OCI-LY3 (cell line): ENCODE results near the gene PRUNE2.

Experiments
- H2AFZ ChIP-seq: fragments of 200-600, 300-600 bp; shearing (Covaris generic); 2 replicates; pipeline ENCODE4 v1.6.0; 2014; ENCODE audit warnings: antibody characterized with exemption, low read depth, low read length
- H3K27ac ChIP-seq: fragments of 200-600, 300-600 bp; sonication (generic); 2 replicates; pipeline ENCODE4 v1.5.1; 2014; ENCODE audit warnings: mild to moderate bottlenecking, low read length, moderate library complexity, mixed read lengths
- H3K27me3 ChIP-seq: fragments of 200-600, 300-600 bp; sonication (generic); 2 replicates; pipeline ENCODE4 v1.6.1; 2014; ENCODE audit warnings: low read depth, low read length, mixed read lengths
- H3K36me3 ChIP-seq: fragments of 200-600, 300-600 bp; sonication (generic); replicated peaks from 2 replicates; pipeline ENCODE3; 2014; ENCODE audit warnings: low read depth, low read length, mixed read lengths
- H3K4me1 ChIP-seq: fragments of 300-600, 200-600 bp; sonication (generic); 2 replicates; pipeline ENCODE4 v1.6.1; 2014; ENCODE audit warnings: low read length, mixed read lengths
- H3K4me2 ChIP-seq: fragments of 200-600, 300-600 bp; sonication (generic); 2 replicates; pipeline ENCODE4 v1.6.1; 2014; ENCODE audit warnings: low read length, mixed read lengths
- H3K4me3 ChIP-seq: fragments of 300-600, 200-600 bp; sonication (generic); 2 replicates; pipeline ENCODE4 v1.5.1; 2014; ENCODE audit warnings: antibody characterized with exemption, mild to moderate bottlenecking, low read length, moderate library complexity
- H3K79me2 ChIP-seq: fragments of 300-600, 200-600 bp; shearing (Covaris generic); 2 replicates; pipeline ENCODE4 v1.6.1; 2014; ENCODE audit warnings: mild to moderate bottlenecking, low read length, mixed read lengths
- H3K9ac ChIP-seq: fragments of 300-600, 200-600 bp; shearing (Covaris generic); 2 replicates; pipeline ENCODE4 v1.6.0; 2014; ENCODE audit warnings: mild to moderate bottlenecking, low read length, moderate library complexity
- H3K9me3 ChIP-seq: fragments of 200-600, 300-600 bp; shearing (Covaris generic); 2 replicates; pipeline ENCODE4 v1.6.1; 2014; ENCODE audit warnings: low read length, mixed read lengths; ENCODE audit not compliant: insufficient read depth
- H4K20me1 ChIP-seq: fragments of 200-600, 300-600 bp; sonication (generic); 2 replicates; pipeline ENCODE4 v1.6.1; 2016; ENCODE audit warnings: low read length, mixed read lengths; ENCODE audit not compliant: insufficient read depth
- EZH2phosphoT487 ChIP-seq: fragments of 200-600 bp; shearing (Covaris generic); IDR thresholded peaks from 2 replicates; pipeline ENCODE4 v1.6.1; 2018; ENCODE audit warnings: antibody characterized with exemption, mixed run types, low read depth
- TF ChIP-seq, protein P1 (sequence below): fragments of 200-600, 300-600 bp; sonication (generic); IDR thresholded peaks from 2 replicates; pipeline ENCODE4 v1.5.1; 2014; ENCODE audit warnings: antibody characterized with exemption, low read length, low read depth

PRUNE2 gene

DNA sequence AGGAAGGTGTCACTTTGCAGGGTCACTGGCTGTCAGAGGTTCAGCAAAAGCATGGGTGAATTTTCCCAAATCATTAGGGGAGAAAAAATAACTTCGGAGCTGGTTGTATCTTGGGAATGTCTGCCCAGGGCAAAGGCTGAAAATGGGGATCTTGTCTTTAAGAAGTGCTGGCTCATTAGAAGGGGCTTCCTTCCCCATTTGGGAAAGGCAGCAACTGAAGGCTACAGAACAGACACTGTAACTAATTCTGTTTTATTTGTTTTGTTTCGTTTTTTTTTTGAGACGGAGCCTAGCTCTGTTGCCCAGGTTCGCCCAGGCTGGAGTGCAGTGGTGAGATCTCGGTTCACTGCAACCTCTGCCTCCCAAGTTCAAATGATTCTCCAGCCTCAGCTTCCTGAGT is 212.0 kb downstream of the PRUNE2 start:
- Histone ChIP-seq H3K4me2 (no peak overlapping the region), H4K20me1 (no peaks in the 10 kb centered on the region), H2AFZ (no peak overlapping the region), H3K36me3 (no peaks in the 10 kb centered on the region), H3K27ac (no peak overlapping the region), H3K4me3 (no peak overlapping the region), H3K9me3 (no peaks in the 10 kb centered on the region), H3K9ac (no peak overlapping the region), H3K79me2 (no peaks in the 10 kb centered on the region), H3K4me1 (peaks cover 11% of the 10 kb centered on the region), H3K27me3 (peaks cover 42% of the 10 kb centered on the region)
- TF ChIP-seq, protein P1, sequence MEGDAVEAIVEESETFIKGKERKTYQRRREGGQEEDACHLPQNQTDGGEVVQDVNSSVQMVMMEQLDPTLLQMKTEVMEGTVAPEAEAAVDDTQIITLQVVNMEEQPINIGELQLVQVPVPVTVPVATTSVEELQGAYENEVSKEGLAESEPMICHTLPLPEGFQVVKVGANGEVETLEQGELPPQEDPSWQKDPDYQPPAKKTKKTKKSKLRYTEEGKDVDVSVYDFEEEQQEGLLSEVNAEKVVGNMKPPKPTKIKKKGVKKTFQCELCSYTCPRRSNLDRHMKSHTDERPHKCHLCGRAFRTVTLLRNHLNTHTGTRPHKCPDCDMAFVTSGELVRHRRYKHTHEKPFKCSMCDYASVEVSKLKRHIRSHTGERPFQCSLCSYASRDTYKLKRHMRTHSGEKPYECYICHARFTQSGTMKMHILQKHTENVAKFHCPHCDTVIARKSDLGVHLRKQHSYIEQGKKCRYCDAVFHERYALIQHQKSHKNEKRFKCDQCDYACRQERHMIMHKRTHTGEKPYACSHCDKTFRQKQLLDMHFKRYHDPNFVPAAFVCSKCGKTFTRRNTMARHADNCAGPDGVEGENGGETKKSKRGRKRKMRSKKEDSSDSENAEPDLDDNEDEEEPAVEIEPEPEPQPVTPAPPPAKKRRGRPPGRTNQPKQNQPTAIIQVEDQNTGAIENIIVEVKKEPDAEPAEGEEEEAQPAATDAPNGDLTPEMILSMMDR: no peak
- TF ChIP-seq EZH2phosphoT487: no peak

DNA sequence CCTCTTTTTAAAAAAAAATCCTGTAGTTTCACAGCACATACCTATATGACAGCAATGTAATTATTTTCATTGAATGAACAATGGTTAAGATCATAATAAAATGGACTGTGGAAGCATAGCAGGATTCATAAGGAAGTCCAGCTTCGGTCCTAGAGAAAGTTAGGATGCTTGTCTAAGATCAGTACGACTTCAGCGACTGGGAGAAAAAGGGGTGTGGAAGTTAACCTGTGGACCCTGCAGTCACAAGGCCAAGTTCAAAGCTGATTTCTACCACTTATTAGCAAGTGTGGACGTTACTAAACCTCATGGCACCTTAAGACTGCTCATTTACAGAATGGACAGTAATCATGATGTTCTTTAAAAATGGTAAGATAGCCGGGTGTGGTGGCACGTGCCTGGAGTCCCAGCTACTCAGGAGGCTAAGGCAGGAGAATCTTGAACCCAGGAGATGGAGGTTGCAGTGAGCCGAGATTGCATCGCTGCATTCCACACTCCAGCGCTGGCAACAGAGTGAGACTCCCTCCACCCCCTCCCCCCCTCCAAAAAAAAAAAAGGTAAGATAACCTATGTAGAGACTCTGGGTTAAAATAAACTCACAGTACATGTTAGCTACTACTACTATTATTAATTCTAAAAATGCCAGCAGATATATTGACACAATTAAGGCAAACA is 213.3 kb downstream of the PRUNE2 start:
- TF ChIP-seq, protein P1: no peak
- no peak for TF ChIP-seq EZH2phosphoT487
- H3K27ac ChIP-seq: no peak overlapping the region
- H3K9me3 ChIP-seq: no peaks in the 10 kb centered on the region
- peak overlapping the region; percentile 94 for H2AFZ ChIP-seq
- H3K27me3 ChIP-seq: peaks cover 53% of the 10 kb centered on the region
- peaks cover 11% of the 10 kb centered on the region for H3K4me1 ChIP-seq
- H3K4me2 ChIP-seq: peak overlapping the region; percentile 74
- H3K9ac ChIP-seq: peak overlapping the region; percentile 29; the same call in 1 of the 2 replicates
- H3K4me3 ChIP-seq: peak overlapping the region; percentile 82
- H3K79me2 ChIP-seq: no peaks in the 10 kb centered on the region
- H3K36me3 ChIP-seq: no peaks in the 10 kb centered on the region
- no peaks in the 10 kb centered on the region for H4K20me1 ChIP-seq

DNA sequence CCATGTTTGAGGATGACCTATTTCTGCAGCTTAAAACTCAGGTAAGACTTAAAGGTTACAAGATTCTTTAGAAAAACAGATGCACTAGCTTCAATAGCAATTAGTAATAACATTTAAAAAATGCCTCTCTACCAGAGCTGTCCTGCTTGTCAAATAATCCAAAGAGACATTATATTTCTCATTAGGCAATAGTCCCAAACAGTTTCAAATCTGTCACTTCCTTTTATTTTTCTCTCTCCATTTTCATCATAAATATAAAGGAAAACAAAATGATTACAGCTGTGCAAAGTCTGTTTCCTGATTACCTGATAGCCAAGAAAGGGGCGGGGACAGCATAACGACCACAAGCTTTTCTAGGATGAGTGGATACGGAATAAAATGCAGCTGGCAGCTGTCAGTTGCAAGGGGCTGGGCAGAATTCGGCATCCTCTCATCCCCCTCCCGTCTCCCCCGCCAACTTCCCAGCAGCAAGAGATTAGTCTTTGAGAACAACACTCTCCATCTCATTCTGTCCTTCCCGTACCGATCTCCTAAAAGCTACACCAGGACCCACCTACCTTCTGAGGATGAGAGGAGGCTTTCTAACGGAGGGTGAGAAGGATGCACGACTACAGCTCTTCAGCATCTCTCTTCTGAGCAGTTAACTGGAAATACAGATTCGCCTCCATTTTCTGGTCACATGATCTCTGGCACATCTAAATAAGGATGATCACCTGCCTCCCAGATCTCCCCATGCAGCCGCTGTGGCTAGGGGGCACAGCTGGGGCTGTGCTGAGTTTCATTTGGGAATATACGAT is 214.2 kb downstream of the PRUNE2 start:
- H3K36me3 ChIP-seq: no peaks in the 10 kb centered on the region
- peaks cover 56% of the 10 kb centered on the region for H3K27me3 ChIP-seq
- no peaks in the 10 kb centered on the region for H3K9me3 ChIP-seq
- H3K79me2 ChIP-seq: no peaks in the 10 kb centered on the region
- no peak overlapping the region for H3K27ac ChIP-seq
- H3K4me1 ChIP-seq: peaks cover 11% of the 10 kb centered on the region
- peak overlapping the region; percentile 29 for H3K9ac ChIP-seq
- peak overlapping the region; percentile 74 for H3K4me2 ChIP-seq
- peak overlapping the region; percentile 82 for H3K4me3 ChIP-seq
- H4K20me1 ChIP-seq: no peaks in the 10 kb centered on the region
- TF ChIP-seq, protein P1: no peak
- no peak for TF ChIP-seq EZH2phosphoT487
- peak overlapping the region; percentile 94 for H2AFZ ChIP-seq

DNA sequence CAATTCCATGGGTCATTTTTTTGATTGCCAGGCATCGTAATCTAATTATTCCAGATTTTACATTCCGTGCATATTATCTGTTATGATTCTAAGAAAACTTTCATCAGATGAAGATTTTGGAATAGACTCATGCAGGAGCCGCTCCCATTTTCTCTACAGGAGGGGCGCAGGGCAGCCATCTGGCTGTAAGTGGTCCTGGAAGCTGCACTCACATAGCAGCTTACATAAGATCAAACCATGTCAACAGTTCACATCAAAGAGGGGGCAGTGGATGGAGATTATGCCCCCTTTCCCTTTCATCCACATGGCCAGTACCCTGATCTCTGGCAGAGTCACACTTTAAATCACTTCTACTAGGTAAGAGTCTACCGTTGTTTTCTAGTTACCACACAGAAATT is 214.9 kb downstream of the PRUNE2 start:
- peak overlapping the region; percentile 94; the same call in 1 of the 2 replicates for H2AFZ ChIP-seq
- H3K36me3 ChIP-seq: no peaks in the 10 kb centered on the region
- H4K20me1 ChIP-seq: no peaks in the 10 kb centered on the region
- no peak overlapping the region for H3K27ac ChIP-seq
- TF ChIP-seq EZH2phosphoT487: no peak
- H3K4me1 ChIP-seq: peaks cover 11% of the 10 kb centered on the region
- peak overlapping the region; percentile 74; the same call in 1 of the 2 replicates for H3K4me2 ChIP-seq
- H3K27me3 ChIP-seq: peaks cover 55% of the 10 kb centered on the region
- H3K9ac ChIP-seq: no peak overlapping the region
- no peaks in the 10 kb centered on the region for H3K79me2 ChIP-seq
- H3K4me3 ChIP-seq: 0 out of 2 replicates have a peak overlapping the region, but pooled peaks have one; percentile 82
- H3K9me3 ChIP-seq: no peaks in the 10 kb centered on the region
